ENCODE results near the gene ACTN1.

DNA sequence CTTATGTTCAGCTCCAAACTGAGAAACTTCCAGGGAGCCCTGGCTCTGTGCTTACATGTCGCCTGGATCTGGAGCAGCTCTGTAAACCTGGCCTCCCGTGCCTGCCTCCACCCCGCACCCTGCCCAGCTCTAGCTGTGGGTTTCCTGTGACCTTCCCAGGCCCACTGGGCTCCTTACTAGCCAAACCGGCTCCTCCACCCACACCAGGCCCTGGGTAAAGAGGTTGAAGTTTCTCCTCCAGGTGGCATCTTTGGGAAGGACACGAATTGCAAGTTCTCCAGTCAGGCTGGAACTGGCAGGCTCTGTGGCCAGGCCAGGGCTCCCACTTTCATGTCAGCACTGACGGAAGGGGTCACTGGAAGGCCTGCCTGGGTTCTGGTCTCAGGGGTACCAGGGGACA lies 125.4 kb downstream of the ACTN1 start:
- no peak for TF ChIP-seq POLR2AphosphoS5 (IDR thresholded peaks at IDR 0.05)
- TF ChIP-seq, protein P1, sequence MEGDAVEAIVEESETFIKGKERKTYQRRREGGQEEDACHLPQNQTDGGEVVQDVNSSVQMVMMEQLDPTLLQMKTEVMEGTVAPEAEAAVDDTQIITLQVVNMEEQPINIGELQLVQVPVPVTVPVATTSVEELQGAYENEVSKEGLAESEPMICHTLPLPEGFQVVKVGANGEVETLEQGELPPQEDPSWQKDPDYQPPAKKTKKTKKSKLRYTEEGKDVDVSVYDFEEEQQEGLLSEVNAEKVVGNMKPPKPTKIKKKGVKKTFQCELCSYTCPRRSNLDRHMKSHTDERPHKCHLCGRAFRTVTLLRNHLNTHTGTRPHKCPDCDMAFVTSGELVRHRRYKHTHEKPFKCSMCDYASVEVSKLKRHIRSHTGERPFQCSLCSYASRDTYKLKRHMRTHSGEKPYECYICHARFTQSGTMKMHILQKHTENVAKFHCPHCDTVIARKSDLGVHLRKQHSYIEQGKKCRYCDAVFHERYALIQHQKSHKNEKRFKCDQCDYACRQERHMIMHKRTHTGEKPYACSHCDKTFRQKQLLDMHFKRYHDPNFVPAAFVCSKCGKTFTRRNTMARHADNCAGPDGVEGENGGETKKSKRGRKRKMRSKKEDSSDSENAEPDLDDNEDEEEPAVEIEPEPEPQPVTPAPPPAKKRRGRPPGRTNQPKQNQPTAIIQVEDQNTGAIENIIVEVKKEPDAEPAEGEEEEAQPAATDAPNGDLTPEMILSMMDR (IDR thresholded peaks at IDR 0.05), result no peak

All from suprapubic skin (tissue), 3 donors.